ENCODE results near the gene SRD5A1. TPM values are rescaled to one million over a fixed set of nuclear protein-coding genes. Genes with fewer than 3 reads are reported as not detected.

Gene SRD5A1
- total RNA-seq, 4 donors from 2014 or later: 3.5 to 11.5 (median 6.9) TPM

DNA sequence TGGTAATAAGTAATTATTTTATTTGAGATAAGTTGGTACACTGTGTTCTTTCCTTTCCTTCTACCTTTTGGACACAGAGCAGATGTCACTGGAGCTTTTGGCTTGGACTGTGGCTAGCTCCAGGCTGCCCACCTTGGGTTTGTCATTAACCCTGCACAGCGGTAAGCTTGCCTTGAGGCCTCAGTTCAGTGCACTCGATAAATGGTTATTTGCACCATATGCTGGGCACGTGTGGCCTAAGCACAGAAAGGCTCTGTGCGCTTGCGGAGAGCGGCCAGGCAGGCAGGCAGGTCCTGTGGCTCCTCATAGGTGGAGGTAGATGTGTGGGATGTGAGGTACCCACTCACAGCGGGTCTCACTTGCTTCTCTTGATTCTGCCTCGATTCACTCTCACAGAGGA, 50.0 kb downstream of the SRD5A1 start:
- no peaks in the 10 kb centered on the region for H3K36me3 ChIP-seq

DNA sequence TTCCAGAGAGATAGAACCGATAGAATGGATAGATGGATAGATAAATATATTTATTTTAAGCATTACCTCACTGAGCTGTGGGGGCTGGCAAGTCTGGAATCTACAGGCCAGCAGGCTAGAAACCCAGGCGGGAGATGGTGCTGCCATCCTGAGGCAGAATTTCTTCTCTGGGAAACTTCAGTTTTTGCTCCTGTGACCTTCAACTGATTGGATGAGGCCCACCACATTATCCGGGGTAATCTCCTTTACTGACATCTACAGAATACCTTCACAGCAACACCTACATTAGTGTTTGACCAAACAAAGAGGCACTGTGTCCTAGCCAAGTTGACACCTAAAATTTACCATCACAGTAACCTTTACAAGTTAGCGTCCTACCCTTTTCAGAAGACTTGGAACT, 50.8 kb downstream of the SRD5A1 start:
- no peaks in the 10 kb centered on the region for H3K36me3 ChIP-seq
- no peak for TF ChIP-seq EP300 (IDR thresholded peaks at IDR 0.05)
- no peak for TF ChIP-seq POLR2A (IDR thresholded peaks at IDR 0.05)
- TF ChIP-seq, protein P1, sequence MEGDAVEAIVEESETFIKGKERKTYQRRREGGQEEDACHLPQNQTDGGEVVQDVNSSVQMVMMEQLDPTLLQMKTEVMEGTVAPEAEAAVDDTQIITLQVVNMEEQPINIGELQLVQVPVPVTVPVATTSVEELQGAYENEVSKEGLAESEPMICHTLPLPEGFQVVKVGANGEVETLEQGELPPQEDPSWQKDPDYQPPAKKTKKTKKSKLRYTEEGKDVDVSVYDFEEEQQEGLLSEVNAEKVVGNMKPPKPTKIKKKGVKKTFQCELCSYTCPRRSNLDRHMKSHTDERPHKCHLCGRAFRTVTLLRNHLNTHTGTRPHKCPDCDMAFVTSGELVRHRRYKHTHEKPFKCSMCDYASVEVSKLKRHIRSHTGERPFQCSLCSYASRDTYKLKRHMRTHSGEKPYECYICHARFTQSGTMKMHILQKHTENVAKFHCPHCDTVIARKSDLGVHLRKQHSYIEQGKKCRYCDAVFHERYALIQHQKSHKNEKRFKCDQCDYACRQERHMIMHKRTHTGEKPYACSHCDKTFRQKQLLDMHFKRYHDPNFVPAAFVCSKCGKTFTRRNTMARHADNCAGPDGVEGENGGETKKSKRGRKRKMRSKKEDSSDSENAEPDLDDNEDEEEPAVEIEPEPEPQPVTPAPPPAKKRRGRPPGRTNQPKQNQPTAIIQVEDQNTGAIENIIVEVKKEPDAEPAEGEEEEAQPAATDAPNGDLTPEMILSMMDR (IDR thresholded peaks at IDR 0.05): no peak
- peaks cover 0 to 7% of the 10 kb centered on the region in 2 donors for H3K27me3 ChIP-seq
- WGBS, 2 donors: 82 to 89% methylated on average over 4 of the region's 4 CpGs
- no peak overlapping the region for H3K27ac ChIP-seq
- no peak overlapping the region for H3K4me3 ChIP-seq
- no peaks in the 10 kb centered on the region for H3K9me3 ChIP-seq
- no peak for DNase-seq (ENCODE audit: low spot score in 2 of 2)
- H3K4me1 ChIP-seq: peaks cover 0 to 3% (median 0%) of the 10 kb centered on the region in 4 donors

More for the DNA sequence above, 50.0 kb downstream of the SRD5A1 start:
- H3K9me3 ChIP-seq: no peaks in the 10 kb centered on the region
- H3K27ac ChIP-seq: no peak overlapping the region
- 79 to 87% methylated on average over 8 of the region's 8 CpGs for WGBS, 2 donors
- TF ChIP-seq, protein P1 (IDR thresholded peaks at IDR 0.05): no peak
- TF ChIP-seq POLR2A (IDR thresholded peaks at IDR 0.05) (no peak), EP300 (IDR thresholded peaks at IDR 0.05) (no peak)
- H3K27me3 ChIP-seq: peaks cover 0 to 7% of the 10 kb centered on the region in 2 donors
- no peak for DNase-seq (ENCODE audit: low spot score in 2 of 2)
- H3K4me3 ChIP-seq: no peak overlapping the region
- H3K4me1 ChIP-seq: peaks cover 0 to 3% (median 0%) of the 10 kb centered on the region in 4 donors

DNA sequence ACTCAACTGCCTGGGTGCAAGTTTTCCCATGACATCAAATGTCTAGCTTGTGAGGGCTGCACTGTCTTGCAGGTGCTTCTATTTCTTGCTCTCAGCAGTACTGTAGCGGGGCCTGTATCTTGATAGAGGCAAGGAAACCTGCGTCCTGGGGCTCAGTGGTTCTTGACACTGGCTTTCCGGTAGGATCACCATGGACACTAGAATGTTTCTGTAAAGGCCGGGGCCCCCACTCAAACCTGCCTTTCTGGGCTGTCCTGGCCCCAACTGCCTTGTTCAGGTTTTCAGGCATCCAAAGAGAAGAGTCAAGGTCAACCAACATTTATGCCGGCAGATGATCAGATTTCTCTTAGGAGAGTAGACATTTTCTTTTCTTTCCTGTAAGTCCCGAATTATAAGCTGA, 53.3 kb downstream of the SRD5A1 start:
- Histone ChIP-seq H3K36me3 (no peaks in the 10 kb centered on the region), H3K9me3 (no peaks in the 10 kb centered on the region), H3K4me1 (peaks cover 0 to 3% (median 0%) of the 10 kb centered on the region in 4 donors), H3K27ac (no peak overlapping the region), H3K4me3 (peak overlapping the region in 1 of 4 donors; percentile 23), H3K27me3 (peaks cover 0 to 7% of the 10 kb centered on the region in 2 donors)
- no peak for DNase-seq (ENCODE audit: low spot score in 2 of 2)
- WGBS, 2 donors: 43 to 52% methylated on average over 6 of the region's 6 CpGs
- TF ChIP-seq, protein P1 (IDR thresholded peaks at IDR 0.05): no peak
- no peak for TF ChIP-seq EP300 (IDR thresholded peaks at IDR 0.05)
- TF ChIP-seq POLR2A (IDR thresholded peaks at IDR 0.05): no peak

DNA sequence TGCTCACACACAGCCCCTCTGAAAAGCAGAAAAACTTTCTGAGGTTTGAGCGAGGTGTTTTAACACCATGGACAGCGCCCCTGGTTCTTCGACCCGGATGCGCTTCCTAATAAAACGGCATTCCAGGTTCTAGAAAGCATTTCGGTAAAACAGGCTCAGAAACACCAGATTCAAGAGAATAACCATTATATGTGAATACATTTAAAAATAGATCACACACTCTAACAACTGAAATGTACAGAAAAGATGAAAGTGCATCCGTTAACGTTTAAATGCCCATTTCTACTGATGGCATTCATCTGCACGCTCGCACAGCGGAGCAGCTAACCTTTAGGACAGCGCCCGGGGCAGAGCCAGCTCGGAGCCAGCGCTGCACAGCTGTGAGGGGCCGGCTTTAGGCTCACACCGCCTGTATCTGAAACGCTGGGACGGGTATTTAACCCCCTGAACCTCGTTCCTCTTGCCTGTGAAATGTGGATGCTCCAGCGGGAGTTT, 53.7 kb downstream of the SRD5A1 start:
- Histone ChIP-seq H3K27ac (no peak overlapping the region), H3K36me3 (no peaks in the 10 kb centered on the region), H3K27me3 (peaks cover 0 to 6% of the 10 kb centered on the region in 2 donors), H3K9me3 (no peaks in the 10 kb centered on the region), H3K4me1 (peaks cover 0 to 3% (median 0%) of the 10 kb centered on the region in 4 donors), H3K4me3 (peak overlapping the region in 2 of 4 donors; percentile 2 to 23)
- DNase-seq (ENCODE audit: low spot score in 2 of 2): peak in 1 of 2 donors; percentile 14
- no peak for TF ChIP-seq EP300 (IDR thresholded peaks at IDR 0.05)
- TF ChIP-seq, protein P1 (IDR thresholded peaks at IDR 0.05): no peak
- no peak for TF ChIP-seq POLR2A (IDR thresholded peaks at IDR 0.05)
- WGBS, 2 donors: 1 to 3% methylated on average over 22 of the region's 22 CpGs

DNA sequence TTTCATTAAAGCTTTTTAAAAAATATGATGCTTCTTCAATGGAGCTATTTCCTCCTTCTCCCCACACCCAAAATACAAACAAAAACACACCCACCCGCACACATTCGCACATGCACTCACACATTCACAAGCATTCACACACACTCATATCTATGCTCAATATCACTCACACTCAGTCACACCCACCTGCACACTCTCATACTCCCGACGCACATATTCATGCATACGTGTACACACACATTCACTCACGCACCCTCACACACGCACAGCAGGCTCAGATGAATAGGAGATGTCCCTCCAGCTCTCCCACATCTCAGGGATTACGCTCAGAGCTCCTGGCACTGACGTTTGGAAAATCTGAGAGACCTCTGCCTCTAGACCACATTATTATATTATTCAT, 54.3 kb downstream of the SRD5A1 start:
- Histone ChIP-seq H3K4me1 (peaks cover 0 to 3% (median 0%) of the 10 kb centered on the region in 4 donors), H3K27me3 (peaks cover 0 to under 1% of the 10 kb centered on the region in 2 donors), H3K27ac (no peak overlapping the region), H3K9me3 (no peaks in the 10 kb centered on the region), H3K4me3 (no peak overlapping the region), H3K36me3 (no peaks in the 10 kb centered on the region)
- no peak for DNase-seq (ENCODE audit: low spot score in 2 of 2)
- TF ChIP-seq POLR2A (IDR thresholded peaks at IDR 0.05): no peak
- no peak for TF ChIP-seq EP300 (IDR thresholded peaks at IDR 0.05)
- TF ChIP-seq, protein P1 (IDR thresholded peaks at IDR 0.05): no peak
- WGBS, 2 donors: 72 to 75% methylated on average over 9 of the region's 9 CpGs
